ENCODE measurements around the gene BMPR1B. TPM values are rescaled to one million over a fixed set of nuclear protein-coding genes. Genes with fewer than 3 reads are reported as not detected.

The BMPR1B gene
- total and polyA plus RNA-seq, 2 of the 8 experiments (the other 6 are each of a cell fraction or from before 2014, with no cell fraction given), result 0.14 to 1.1 TPM

GRCh38 chr4:94890579-94890978 is 132.8 kb downstream of the BMPR1B start:
- Histone ChIP-seq H2BK120ac (replicated peaks; ENCODE audit: low read depth, low read length) (no peak overlapping the region), H3K4me2 (ENCODE audit: insufficient read depth in 1 of 2, low read depth in 2 of 2, low read length in 2 of 2) (no peak overlapping the region), H3K79me2 (ENCODE audit: control insufficient read depth in 1 of 2, insufficient read depth in 2 of 2, low read length in 2 of 2) (no peaks in the 10 kb centered on the region), H4K8ac (ENCODE audit: extremely low read depth, insufficient read depth, low read length) (no peak overlapping the region), H3K23ac (ENCODE audit: insufficient read length) (no peak overlapping the region), H3K18ac (ENCODE audit: extremely low read depth, low read length) (no peak overlapping the region), H2AK5ac (ENCODE audit: low read depth, low read length) (no peak overlapping the region), H3K14ac (ENCODE audit: insufficient read length) (no peak overlapping the region), H3K9ac (replicated peaks in 1 of 4; ENCODE audit: extremely low read depth in 1 of 4, low read depth in 3 of 4, low read length in 3 of 4) (no peak overlapping the region), H2BK5ac (ENCODE audit: low read depth, low read length) (no peak overlapping the region), H2BK15ac (ENCODE audit: low read length) (no peak overlapping the region), H3K23me2 (ENCODE audit: low read depth, low read length) (no peaks in the 10 kb centered on the region), H3K4me1 (replicated peaks in 1 of 4; ENCODE audit: control insufficient read depth in 3 of 4, insufficient read depth in 4 of 4, low read length in 3 of 4) (peaks cover 0 to 7% (median 3%) of the 10 kb centered on the region in 4 experiments; a peak in 3 of 7 replicates), H3K56ac (replicated peaks; ENCODE audit: insufficient read length, low read depth, low read length) (no peak overlapping the region), H2AFZ (ENCODE audit: low read length) (no peak overlapping the region), H4K5ac (ENCODE audit: insufficient read length, low read depth, low read length) (no peak overlapping the region), H2BK20ac (ENCODE audit: low read length) (no peak overlapping the region), H3K4me3 (ENCODE audit: extremely low read depth in 1 of 4, insufficient read depth in 2 of 4, low read depth in 3 of 4, low read length in 4 of 4) (no peak overlapping the region), H2BK12ac (ENCODE audit: low read depth, low read length) (no peak overlapping the region), H3K36me3 (ENCODE audit: control insufficient read depth in 2 of 4, insufficient read depth in 4 of 4, low read length in 3 of 4) (no peaks in the 10 kb centered on the region), H3K27me3 (replicated peaks in 1 of 4; ENCODE audit: control insufficient read depth in 3 of 4, extremely low read depth in 1 of 4, insufficient read depth in 3 of 4, low read length in 3 of 4) (no peaks in the 10 kb centered on the region), H3K27ac (ENCODE audit: low read depth, low read length) (no peak overlapping the region), H4K91ac (replicated peaks; ENCODE audit: insufficient read length, low read length) (no peak overlapping the region), H3K4ac (replicated peaks; ENCODE audit: insufficient read length, low read depth, low read length) (no peak overlapping the region), H4K20me1 (replicated peaks in 1 of 2; ENCODE audit: control insufficient read depth in 1 of 2, insufficient read depth in 2 of 2, low read length in 2 of 2) (no peaks in the 10 kb centered on the region), H3K79me1 (ENCODE audit: low read depth, low read length) (no peaks in the 10 kb centered on the region), H3K9me3 (ENCODE audit: insufficient read depth in 2 of 2, low read depth in 1 of 2, low read length in 1 of 2) (peaks cover 4 to 6% of the 10 kb centered on the region in 2 experiments; a peak in 3 of 4 replicates)
- TF ChIP-seq ZNF274 (IDR thresholded peaks at IDR 0.05; ENCODE audit: borderline replicate concordance, extremely low read depth, low read length) (no peak), SRF (IDR thresholded peaks at IDR 0.05; ENCODE audit: low read depth, low read length) (no peak), CEBPB (IDR thresholded peaks at IDR 0.05; ENCODE audit: low read depth, low read length) (no peak), RAD21 (IDR thresholded peaks at IDR 0.05 in 1 of 2, conservative IDR thresholded peaks at IDR 0.05 in 1 of 2; ENCODE audit: low read depth in 2 of 2, low read length in 2 of 2) (no peak)
- WGBS, 2 experiments (ENCODE audit: extremely low coverage in 1 of 2, insufficient coverage in 1 of 2, insufficient read length in 1 of 2, insufficient replicate concordance in 2 of 2, low coverage in 1 of 2, low lambda C conversion rate in 2 of 2, missing lambda C conversion rate in 1 of 2), result 95% methylated on average over 3 of the region's 3 CpGs; no CpG with 5 or more reads in 1 of the 2 experiments
- CTCF ChIA-PET (ENCODE audit: partially characterized antibody), result no interaction called here
- POLR2A ChIA-PET (ENCODE audit: partially characterized antibody), result no interaction called here
- DNase-seq (ENCODE audit: low read depth in 1 of 2, low spot score in 2 of 2) (no peak), FAIRE-seq (no peak)

All from H1 (cell line).